ENCODE data around the gene PKD1L1. TPM values are rescaled to one million over a fixed set of nuclear protein-coding genes. Genes with fewer than 3 reads are reported as not detected.

PKD1L1 gene
- total RNA-seq, 1 experiment from 2014 or later: 0.17 TPM

- H3K4me2 ChIP-seq (ENCODE audit: low read length): no peak overlapping the region
- TF ChIP-seq, protein P1, sequence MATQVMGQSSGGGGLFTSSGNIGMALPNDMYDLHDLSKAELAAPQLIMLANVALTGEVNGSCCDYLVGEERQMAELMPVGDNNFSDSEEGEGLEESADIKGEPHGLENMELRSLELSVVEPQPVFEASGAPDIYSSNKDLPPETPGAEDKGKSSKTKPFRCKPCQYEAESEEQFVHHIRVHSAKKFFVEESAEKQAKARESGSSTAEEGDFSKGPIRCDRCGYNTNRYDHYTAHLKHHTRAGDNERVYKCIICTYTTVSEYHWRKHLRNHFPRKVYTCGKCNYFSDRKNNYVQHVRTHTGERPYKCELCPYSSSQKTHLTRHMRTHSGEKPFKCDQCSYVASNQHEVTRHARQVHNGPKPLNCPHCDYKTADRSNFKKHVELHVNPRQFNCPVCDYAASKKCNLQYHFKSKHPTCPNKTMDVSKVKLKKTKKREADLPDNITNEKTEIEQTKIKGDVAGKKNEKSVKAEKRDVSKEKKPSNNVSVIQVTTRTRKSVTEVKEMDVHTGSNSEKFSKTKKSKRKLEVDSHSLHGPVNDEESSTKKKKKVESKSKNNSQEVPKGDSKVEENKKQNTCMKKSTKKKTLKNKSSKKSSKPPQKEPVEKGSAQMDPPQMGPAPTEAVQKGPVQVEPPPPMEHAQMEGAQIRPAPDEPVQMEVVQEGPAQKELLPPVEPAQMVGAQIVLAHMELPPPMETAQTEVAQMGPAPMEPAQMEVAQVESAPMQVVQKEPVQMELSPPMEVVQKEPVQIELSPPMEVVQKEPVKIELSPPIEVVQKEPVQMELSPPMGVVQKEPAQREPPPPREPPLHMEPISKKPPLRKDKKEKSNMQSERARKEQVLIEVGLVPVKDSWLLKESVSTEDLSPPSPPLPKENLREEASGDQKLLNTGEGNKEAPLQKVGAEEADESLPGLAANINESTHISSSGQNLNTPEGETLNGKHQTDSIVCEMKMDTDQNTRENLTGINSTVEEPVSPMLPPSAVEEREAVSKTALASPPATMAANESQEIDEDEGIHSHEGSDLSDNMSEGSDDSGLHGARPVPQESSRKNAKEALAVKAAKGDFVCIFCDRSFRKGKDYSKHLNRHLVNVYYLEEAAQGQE (IDR thresholded peaks at IDR 0.05; ENCODE audit: low read depth): no peak
- no peak for TF ChIP-seq SRF (IDR thresholded peaks at IDR 0.05; ENCODE audit: low read depth)
- TF ChIP-seq EZH2phosphoT487 (IDR thresholded peaks at IDR 0.05; ENCODE audit: borderline replicate concordance): no peak
- TF ChIP-seq CEBPB (IDR thresholded peaks at IDR 0.05; ENCODE audit: low read depth): no peak
- TF ChIP-seq SP1 (IDR thresholded peaks at IDR 0.05; ENCODE audit: low read depth): no peak
- peak; percentile 26 to 35 (median 33); a peak in 4 of 6 replicates for TF ChIP-seq CTCF (IDR thresholded peaks at IDR 0.05 in 2 of 3, conservative IDR thresholded peaks at IDR 0.05 in 1 of 3; ENCODE audit: borderline replicate concordance in 1 of 3, insufficient read depth in 1 of 3, low read depth in 2 of 3, low read length in 2 of 3)
- no peak for TF ChIP-seq EGR1 (IDR thresholded peaks at IDR 0.05; ENCODE audit: low read depth)
- TF ChIP-seq ELF1 (IDR thresholded peaks at IDR 0.05; ENCODE audit: borderline replicate concordance, low read depth): no peak
- peak; percentile 62 for TF ChIP-seq RAD21 (IDR thresholded peaks at IDR 0.05; ENCODE audit: low read depth)
- no peak for TF ChIP-seq JUND (IDR thresholded peaks at IDR 0.05)
- TF ChIP-seq, protein P2, sequence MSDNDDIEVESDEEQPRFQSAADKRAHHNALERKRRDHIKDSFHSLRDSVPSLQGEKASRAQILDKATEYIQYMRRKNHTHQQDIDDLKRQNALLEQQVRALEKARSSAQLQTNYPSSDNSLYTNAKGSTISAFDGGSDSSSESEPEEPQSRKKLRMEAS (IDR thresholded peaks at IDR 0.05): no peak
- no peak for TF ChIP-seq POLR2AphosphoS5 (IDR thresholded peaks at IDR 0.05; ENCODE audit: low read depth, low read length)
- TF ChIP-seq ATF3 (IDR thresholded peaks at IDR 0.05): no peak
- no peak for TF ChIP-seq ZFX (IDR thresholded peaks at IDR 0.05)
- ChIA-PET CTCF (interaction anchor here (1.0 kb wide), 1 partner anchor 60 kb away, joined by 5 read pairs; no protein-coding TSS in a partner anchor), RAD21 (ENCODE audit: low non-redundant PET in 1 of 2, low total read pairs in 2 of 2, uncharacterized antibody in 2 of 2, unreplicated experiment in 2 of 2) (no interaction called here), POLR2A (no interaction called here)
- H3K79me2 ChIP-seq (ENCODE audit: insufficient read depth, low read length): no peaks in the 10 kb centered on the region
- peaks cover 7 to 11% of the 10 kb centered on the region in 2 experiments; a peak in 3 of 4 replicates for H3K4me1 ChIP-seq (ENCODE audit: control insufficient read depth in 1 of 2, insufficient read depth in 2 of 2, low read length in 2 of 2)
- no peaks in the 10 kb centered on the region for H3K27me3 ChIP-seq (ENCODE audit: insufficient read depth, low read length)
- H3K36me3 ChIP-seq (ENCODE audit: control insufficient read depth in 1 of 2, insufficient read depth in 2 of 2, low read length in 2 of 2): no peaks in the 10 kb centered on the region
- ATAC-seq: peak; percentile 53; the same call in 1 of the 2 replicates
- intact Hi-C loops (cut with micrococcal nuclease): loop anchor here (1.0 kb wide), 1 partner anchor 60 kb away; no protein-coding TSS in a partner anchor
- H3K9me3 ChIP-seq (ENCODE audit: control insufficient read depth in 1 of 2, insufficient read depth in 1 of 2, low read depth in 1 of 2, low read length in 2 of 2): no peaks in the 10 kb centered on the region
- peak; percentile 10 for DNase-seq (ENCODE audit: low read depth, low spot score)
- H3K4me3 ChIP-seq (replicated peaks in 1 of 2; ENCODE audit: low read depth in 1 of 2, low read length in 2 of 2): no peak overlapping the region
- no peak overlapping the region for H3K9ac ChIP-seq (ENCODE audit: low read length)
- H3K27ac ChIP-seq (ENCODE audit: low read depth, low read length): no peak overlapping the region
- H3K9me2 ChIP-seq (ENCODE audit: insufficient read depth): no peaks in the 10 kb centered on the region
- BruUV-seq (replicated peaks): no TSS peak
- H2AFZ ChIP-seq (ENCODE audit: low read depth, low read length, poor library complexity, severe bottlenecking): peak overlapping the region; percentile 35
- H4K20me1 ChIP-seq (ENCODE audit: insufficient read depth): no peaks in the 10 kb centered on the region
These were observed 189.1 kb downstream of the PKD1L1 start for GRCh38 chr7:47759056-47759706.

All from HCT116 (cell line).